HG03575 (cell line): ENCODE results near the gene AIRE.
"Not testable (repeated sequence)": the region's sequence is repeated elsewhere in the genome, so short reads cannot be mapped to it uniquely, and the experiment has no call there.

Source experiments
- ATAC-seq: cut with Tn5 transposase; IDR thresholded peaks from one replicate; pipeline ENCODE4 v1.9.1; 2021; ENCODE audit not compliant: unreplicated experiment, insufficient number of reproducible peaks, low FRiP score; ENCODE audit errors: extremely low read depth

AIRE gene

DNA sequence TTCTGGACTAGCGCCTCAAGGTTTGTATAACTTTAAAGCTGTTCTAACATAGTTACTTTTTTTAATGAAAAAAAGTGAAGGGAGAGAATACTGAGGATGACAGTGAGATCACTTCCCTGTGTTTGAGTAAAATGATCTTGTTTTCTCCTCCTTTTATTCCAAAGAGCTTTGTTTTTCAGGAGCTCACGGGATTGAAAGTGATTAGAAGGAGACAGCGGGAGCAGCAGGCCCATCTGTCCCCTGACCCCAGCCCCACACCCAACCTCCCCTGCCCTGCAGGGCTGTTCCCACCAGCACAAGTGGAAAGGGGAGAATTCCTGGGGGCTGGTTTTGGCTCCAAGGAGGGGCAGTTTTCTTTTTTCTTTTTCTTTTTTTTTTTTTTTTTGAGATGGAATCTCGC, 21.9 kb upstream of the AIRE start:
- ATAC-seq: no peak

GRCh38 chr21:44265734-44266270, 19.9 kb upstream of the AIRE start:
- no peak for ATAC-seq

DNA sequence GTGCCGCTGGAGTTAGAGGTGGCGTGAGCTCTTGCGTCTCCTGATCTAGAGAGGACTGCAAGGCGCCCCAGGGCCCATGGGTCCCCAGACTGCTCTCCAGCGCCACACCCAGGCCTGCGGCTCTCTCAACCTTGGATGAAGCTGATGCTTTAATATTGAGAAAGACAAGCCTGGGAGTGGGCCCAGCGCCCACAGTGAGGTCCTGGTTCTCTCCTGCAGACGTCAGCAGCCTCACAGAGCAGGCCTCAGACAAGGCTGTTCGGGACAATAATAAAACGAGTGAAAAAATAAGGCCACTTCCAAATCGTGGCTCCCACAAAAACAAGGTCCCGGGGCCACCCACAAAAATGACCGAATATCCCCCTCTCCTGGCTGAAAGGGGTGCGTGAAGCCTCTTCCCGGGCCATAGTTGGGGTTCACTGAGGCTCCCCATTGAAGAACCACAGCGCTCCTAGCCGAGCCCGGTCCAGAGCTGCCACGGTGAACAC, 18.0 kb upstream of the AIRE start:
- ATAC-seq: no peak

- no peak for ATAC-seq
Measured at GRCh38 chr21:44269090-44269489, 16.6 kb upstream of the AIRE start.

- no peak for ATAC-seq
Measured at GRCh38 chr21:44271558-44272283, 14.0 kb upstream of the AIRE start.

DNA sequence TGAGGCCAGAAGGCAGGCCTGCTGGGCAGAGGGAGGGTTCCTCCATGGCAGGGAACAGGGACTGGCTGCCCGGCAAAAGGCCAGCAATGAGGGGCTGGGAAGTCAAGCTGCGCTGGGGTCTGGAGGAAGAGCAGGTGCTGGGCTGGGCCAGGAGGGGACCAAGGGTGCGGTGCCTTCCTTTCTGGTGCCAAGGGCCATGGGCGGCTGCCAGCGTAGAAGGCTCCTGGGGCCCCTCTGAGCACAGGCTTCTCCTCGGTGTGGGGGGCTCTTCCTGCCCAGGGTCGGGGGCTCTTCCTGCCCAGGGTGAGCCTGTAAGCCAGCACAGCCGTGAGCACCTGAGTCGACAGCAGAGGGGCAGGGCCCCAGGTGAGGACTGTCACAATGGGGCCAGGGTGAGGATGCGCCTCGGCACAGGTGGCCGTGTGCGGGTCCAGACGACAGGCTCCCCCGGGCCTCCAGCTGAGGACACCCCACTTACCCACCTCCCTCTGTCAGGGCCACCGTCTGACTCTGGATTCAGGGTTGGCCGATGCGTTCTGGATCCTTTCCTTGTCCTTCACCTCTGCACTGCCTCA, 13.3 kb upstream of the AIRE start:
- no peak for ATAC-seq

GRCh38 chr21:44273046-44273445, 12.6 kb upstream of the AIRE start:
- ATAC-seq: no peak

GRCh38 chr21:44275041-44275440, 10.6 kb upstream of the AIRE start:
- ATAC-seq: no peak

- ATAC-seq: no peak
Measured at GRCh38 chr21:44279354-44280260, 6.1 kb upstream of the AIRE start.

GRCh38 chr21:44281801-44282200, 3.9 kb upstream of the AIRE start:
- no peak for ATAC-seq

DNA sequence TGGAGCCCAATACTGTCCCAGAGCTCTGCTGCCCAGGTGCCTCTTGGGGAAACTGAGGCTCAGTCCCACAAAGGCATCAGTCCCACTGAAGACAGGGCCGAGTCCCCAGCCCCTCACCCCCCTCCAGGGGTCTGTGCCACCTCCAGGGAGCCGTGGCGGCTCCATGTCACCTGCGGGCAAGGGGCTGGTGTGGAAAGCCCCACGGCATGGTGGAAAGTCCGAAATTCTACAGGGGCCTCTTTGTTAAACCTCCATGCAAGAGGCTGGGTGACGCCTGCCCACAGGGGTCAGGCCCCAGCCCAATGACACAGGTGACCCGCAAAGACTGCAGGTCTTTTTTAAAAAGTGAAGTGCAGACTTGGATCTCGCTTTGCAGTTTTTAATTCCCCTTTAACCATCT, 3.3 kb upstream of the AIRE start:
- no peak for ATAC-seq

- not testable (repeated sequence) for ATAC-seq
Measured at GRCh38 chr21:44283211-44283785, 2.4 kb upstream of the AIRE start.

DNA sequence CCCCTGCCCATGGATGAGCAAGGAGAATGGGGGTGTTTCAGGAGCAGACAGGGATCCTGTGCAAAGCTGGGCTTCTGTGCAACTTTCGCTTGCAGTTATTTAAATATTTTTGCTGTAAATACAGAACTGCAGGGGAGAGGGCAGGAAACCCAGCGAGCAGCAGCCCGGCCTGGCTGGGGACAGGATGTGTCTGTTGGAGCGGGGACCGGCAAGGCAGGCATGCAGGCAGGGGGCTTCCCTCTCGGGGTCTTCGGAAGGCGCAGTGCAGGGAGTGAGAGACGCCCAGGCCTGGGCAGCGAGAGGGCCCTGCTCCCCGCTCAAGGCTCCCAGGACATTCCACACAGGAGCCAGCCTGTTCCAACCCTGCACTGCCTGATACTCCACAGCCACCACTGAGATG, 1.7 kb upstream of the AIRE start:
- ATAC-seq: no peak

DNA sequence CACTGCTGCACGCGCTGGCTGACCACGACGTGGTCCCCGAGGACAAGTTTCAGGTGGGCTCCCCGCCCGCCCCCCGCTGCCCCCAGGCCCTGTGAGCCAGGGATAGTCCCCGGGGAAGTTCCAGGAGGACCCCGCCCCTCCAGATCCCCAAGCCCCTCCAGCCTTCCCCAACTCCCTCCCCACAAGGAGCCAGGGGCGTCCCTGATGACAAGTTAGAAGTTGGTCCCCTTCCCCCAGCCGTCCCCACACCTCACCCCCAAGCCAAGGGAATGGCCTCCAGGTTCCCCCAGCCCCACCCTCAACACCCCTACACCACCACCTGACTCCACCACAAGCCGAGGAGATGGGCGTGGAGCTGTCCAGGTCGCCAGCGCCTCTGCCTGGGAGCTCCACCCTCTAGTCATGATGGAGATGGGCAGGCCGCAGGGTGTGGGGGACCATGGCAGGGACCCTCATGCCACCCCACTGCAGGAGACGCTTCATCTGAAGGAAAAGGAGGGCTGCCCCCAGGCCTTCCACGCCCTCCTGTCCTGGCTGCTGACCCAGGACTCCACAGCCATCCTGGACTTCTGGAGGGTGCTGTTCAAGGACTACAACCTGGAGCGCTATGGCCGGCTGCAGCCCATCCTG, 525 bp downstream of the AIRE start:
- no peak for ATAC-seq

GRCh38 chr21:44286716-44287632, 1.3 kb downstream of the AIRE start:
- no peak for ATAC-seq

GRCh38 chr21:44288251-44289110, 2.8 kb downstream of the AIRE start:
- no peak for ATAC-seq

GRCh38 chr21:44289381-44290010, 3.8 kb downstream of the AIRE start:
- ATAC-seq: no peak
